Small intestine (tissue), 7 donors: Measurements from ENCODE around the gene ZNF747. TPM values are rescaled to one million over a fixed set of nuclear protein-coding genes. Genes with fewer than 3 reads are reported as not detected.

Source experiments
- DNase-seq, 2 donors: peaks; one replicate each; pipeline versions ENCODE4 v3.0.0 to v3.0.0-alpha.2; 2013
- FAIRE-seq: peaks from 2 replicates; lab custom pipeline; 2012; peaks lifted over from hg19 to GRCh38; lab: Jason Lieb, UNC
- H3K27ac ChIP-seq, 3 donors: one replicate each; pipeline ENCODE4 v1.5.1; 2013; ENCODE audit warnings: low read length in 2 of 3, mild to moderate bottlenecking in 2 of 3, control low read depth in 1 of 3, inconsistent platforms in 1 of 3, low read depth in 1 of 3, moderate library complexity in 1 of 3
- H3K27me3 ChIP-seq, 3 donors: one replicate each; pipeline ENCODE4 v1.6.1; 2013; ENCODE audit warnings: low read length in 3 of 3, inconsistent platforms in 1 of 3; ENCODE audit not compliant: control insufficient read depth in 3 of 3, insufficient read depth in 3 of 3
- H3K36me3 ChIP-seq, 3 donors: one replicate each; pipeline ENCODE4 v1.6.1; 2013; ENCODE audit warnings: low read length in 3 of 3, inconsistent platforms in 1 of 3, low read depth in 1 of 3, mild to moderate bottlenecking in 1 of 3, moderate library complexity in 1 of 3; ENCODE audit not compliant: control insufficient read depth in 3 of 3, insufficient read depth in 2 of 3
- H3K4me1 ChIP-seq, 3 donors: one replicate each; pipeline ENCODE4 v1.6.1; 2013; ENCODE audit warnings: low read length in 2 of 3, inconsistent platforms in 1 of 3, low read depth in 1 of 3, mild to moderate bottlenecking in 1 of 3, moderate library complexity in 1 of 3; ENCODE audit not compliant: control insufficient read depth in 3 of 3, insufficient read depth in 2 of 3
- H3K4me3 ChIP-seq, 3 donors: one replicate each; pipeline ENCODE4 v1.5.1; 2013; ENCODE audit warnings: low read length in 3 of 3, control low read depth in 1 of 3, inconsistent platforms in 1 of 3, low read depth in 1 of 3, mild to moderate bottlenecking in 1 of 3, moderate library complexity in 1 of 3
- H3K9me3 ChIP-seq, 2 donors: one replicate each; pipeline ENCODE4 v1.6.1; 2013; ENCODE audit warnings: low read depth in 1 of 2, low read length in 1 of 2; ENCODE audit not compliant: control insufficient read depth in 2 of 2, insufficient read depth in 1 of 2
- WGBS, 3 donors: extraction: QIAGEN DNeasy Blood & Tissue Kit; methylation state at CpG; one replicate each; pipeline ENCODE4 v1.1.7; 2013; 5-methylcytosine and 5-hydroxymethylcytosine counted together
- polyA plus RNA-seq, 4 donors: library from polyadenylated mRNA; stranded (reverse) in 3 of 4; unstranded in 1 of 4; fragments of 200-250 nt in 3 of 4; fragments of 120-200 nt in 1 of 4; gene quantifications; one replicate each; pipeline versions ENCODE4 v1.2.1 to v1.2.3, GENCODE V29; 2013
- donor health status: healthy with polysubstance abuse.
- donor health status: control.
- donor health status: control.
- donor health status: Bipolar disorder and iron deficiency.
- donor health status: healthy.

The ZNF747 gene
- polyA plus RNA-seq, 4 donors, result 7.6 to 10.6 (median 8.8) TPM

GRCh38 chr16:30488764-30489605 is 45.7 kb downstream of the ZNF747 start:
- WGBS, 3 donors, result 71 to 84% (median 82%) methylated on average over 11 of the region's 11 CpGs
- no peak overlapping the region for H3K27ac ChIP-seq
- DNase-seq (no peak), FAIRE-seq (no peak)
- no peak overlapping the region for H3K4me3 ChIP-seq
- H3K27me3 ChIP-seq, result no peaks in the 10 kb centered on the region
- H3K9me3 ChIP-seq, result no peaks in the 10 kb centered on the region
- peaks cover 0 to 8% (median under 1%) of the 10 kb centered on the region in 3 donors for H3K36me3 ChIP-seq
- no peaks in the 10 kb centered on the region for H3K4me1 ChIP-seq

GRCh38 chr16:30485818-30486436 is 48.7 kb downstream of the ZNF747 start:
- no peak for DNase-seq
- no peak overlapping the region for H3K27ac ChIP-seq
- H3K9me3 ChIP-seq, result no peaks in the 10 kb centered on the region
- no peaks in the 10 kb centered on the region for H3K4me1 ChIP-seq
- 86 to 95% (median 93%) methylated on average over 7 of the region's 7 CpGs for WGBS, 3 donors
- no peak for FAIRE-seq
- no peaks in the 10 kb centered on the region for H3K27me3 ChIP-seq
- H3K4me3 ChIP-seq, result no peak overlapping the region
- H3K36me3 ChIP-seq, result peaks cover 0 to 8% (median 2%) of the 10 kb centered on the region in 3 donors

- no peaks in the 10 kb centered on the region for H3K4me1 ChIP-seq
- no peaks in the 10 kb centered on the region for H3K9me3 ChIP-seq
- H3K27me3 ChIP-seq, result no peaks in the 10 kb centered on the region
- FAIRE-seq, result no peak
- H3K36me3 ChIP-seq, result peaks cover 0 to 8% (median 2%) of the 10 kb centered on the region in 3 donors
- no peak overlapping the region for H3K27ac ChIP-seq
- H3K4me3 ChIP-seq, result no peak overlapping the region
- no peak for DNase-seq
These were observed 49.8 kb downstream of the ZNF747 start for GRCh38 chr16:30484887-30485286.

- H3K27ac ChIP-seq, result no peak overlapping the region
- peaks cover 0 to 6% (median 2%) of the 10 kb centered on the region in 3 donors for H3K36me3 ChIP-seq
- H3K27me3 ChIP-seq, result no peaks in the 10 kb centered on the region
- 92 to 94% (median 92%) methylated on average over 3 of the region's 3 CpGs for WGBS, 3 donors
- DNase-seq (peak in 1 of 2 donors; percentile 25), FAIRE-seq (no peak)
- H3K4me1 ChIP-seq, result no peaks in the 10 kb centered on the region
- H3K4me3 ChIP-seq, result no peak overlapping the region
- no peaks in the 10 kb centered on the region for H3K9me3 ChIP-seq
These were observed 52.3 kb downstream of the ZNF747 start for GRCh38 chr16:30482366-30482765.

GRCh38 chr16:30481381-30481780 is 53.3 kb downstream of the ZNF747 start:
- Histone ChIP-seq H3K4me1 (no peaks in the 10 kb centered on the region), H3K27ac (no peak overlapping the region), H3K4me3 (no peak overlapping the region), H3K27me3 (no peaks in the 10 kb centered on the region), H3K9me3 (no peaks in the 10 kb centered on the region), H3K36me3 (peaks cover 0 to 6% (median 2%) of the 10 kb centered on the region in 3 donors)
- 86 to 98% (median 88%) methylated on average over 5 of the region's 5 CpGs for WGBS, 3 donors
- DNase-seq, result no peak
- no peak for FAIRE-seq

Other genes starting within 250 kb of the ZNF747 start
- gene CD2BP2, start 179.6 kb downstream of the ZNF747 start, polyA plus RNA-seq, result 10 to 100 TPM; 30.0 to 43.5 (median 39.9) TPM
- gene TBC1D10B, start 164.4 kb downstream of the ZNF747 start, polyA plus RNA-seq, result 10 to 100 TPM; 30.8 to 46.1 (median 41.9) TPM
- gene MYL11, start 160.1 kb downstream of the ZNF747 start, polyA plus RNA-seq, result 10 to 100 TPM in 1 of 4 donors, 1 to 10 TPM in 1, under 1 TPM in 1, not detected in 1; 0.82 to 26.3 (median 1.9) TPM
- 10 to 100 TPM in 1 of 4 donors, 1 to 10 TPM in 3; 4.8 to 21.1 (median 6.4) TPM for gene SEPTIN1, start 152.3 kb downstream of the ZNF747 start, polyA plus RNA-seq
- gene ZNF48, start 139.4 kb downstream of the ZNF747 start, polyA plus RNA-seq, result 1 to 10 TPM; 1.6 to 7.0 (median 3.9) TPM
- gene ZNF771, start 127.3 kb downstream of the ZNF747 start, polyA plus RNA-seq, result 1 to 10 TPM; 2.5 to 5.3 (median 3.6) TPM
- 100 to 1,000 TPM in 1 of 4 donors, 10 to 100 TPM in 3; 42.4 to 116 (median 58.9) TPM for gene DCTPP1, start 104.8 kb downstream of the ZNF747 start, polyA plus RNA-seq
- gene SEPHS2, start 89.0 kb downstream of the ZNF747 start, polyA plus RNA-seq, result 100 to 1,000 TPM in 3 of 4 donors, 10 to 100 TPM in 1; 76.9 to 349 (median 175) TPM
- gene ITGAL, start 62.1 kb downstream of the ZNF747 start, polyA plus RNA-seq, result 1 to 10 TPM; 1.1 to 4.1 (median 2.6) TPM
- 10 to 100 TPM; 42.7 to 71.6 (median 52.6) TPM for gene ZNF768, start 8.3 kb downstream of the ZNF747 start, polyA plus RNA-seq
- 10 to 100 TPM in 1 of 4 donors, 1 to 10 TPM in 3; 5.4 to 23.0 (median 6.2) TPM for gene ZNF764, start 23.5 kb upstream of the ZNF747 start, polyA plus RNA-seq
- gene ZNF688, start 36.9 kb upstream of the ZNF747 start, polyA plus RNA-seq, result 10 to 100 TPM; 14.9 to 46.7 (median 24.4) TPM
- gene ZNF785, start 50.8 kb upstream of the ZNF747 start, polyA plus RNA-seq, result 10 to 100 TPM in 1 of 4 donors, 1 to 10 TPM in 3; 1.9 to 20.4 (median 4.1) TPM
- gene ZNF689, start 75.5 kb upstream of the ZNF747 start, polyA plus RNA-seq, result 1 to 10 TPM; 5.7 to 8.9 (median 7.0) TPM
- 100 to 1,000 TPM in 2 of 4 donors, 10 to 100 TPM in 2; 32.1 to 131 (median 82.5) TPM for gene PRR14, start 116.1 kb upstream of the ZNF747 start, polyA plus RNA-seq
- gene FBRS, start 123.6 kb upstream of the ZNF747 start, polyA plus RNA-seq, result 10 to 100 TPM; 36.2 to 94.6 (median 47.6) TPM
- gene SRCAP, start 164.3 kb upstream of the ZNF747 start, polyA plus RNA-seq, result 10 to 100 TPM in 2 of 4 donors, 1 to 10 TPM in 2; 1.6 to 36.8 (median 13.7) TPM
- gene PHKG2, start 213.6 kb upstream of the ZNF747 start, polyA plus RNA-seq, result 10 to 100 TPM; 31.2 to 46.5 (median 35.7) TPM
- gene CFAP119, start 227.2 kb upstream of the ZNF747 start, polyA plus RNA-seq, result 1 to 10 TPM; 2.4 to 6.5 (median 5.1) TPM
- gene RNF40, start 227.5 kb upstream of the ZNF747 start, polyA plus RNA-seq, result 10 to 100 TPM; 55.9 to 84.9 (median 58.1) TPM